Activated CD8-positive, alpha-beta memory T cell treated with anti-CD3 and anti-CD28 coated beads, Interleukin-2, amount 10 ng/mL, durations not matched to agents 7 days and 5 days (primary cell): ENCODE results near the gene ACTRT2. TPM values are rescaled to one million over a fixed set of nuclear protein-coding genes. Genes with fewer than 3 reads are reported as not detected.
A peak's percentile ranks its signal among the peaks of the same experiment; 100 is the strongest.

Experiments used
- ATAC-seq: fragments of 150-1000 bp; cut with Tn5 transposase; one replicate; pipeline ENCODE4 v1.10.0; 2021; ENCODE audit warnings: moderate library complexity
- CTCF ChIA-PET: fragments of 350-600 bp; sonication (Branson Sonifier 250); formaldehyde crosslinking; loops from one replicate; lab custom pipeline; 2021; ENCODE audit warnings: antibody characterized with exemption; lab: Charles Lee
- DNase-seq: peaks from one replicate; pipeline ENCODE4 v3.0.0-alpha.2; 2020
- H3K27ac Mint-ChIP-seq: one replicate; pipeline ENCODE4 v1.8.0; 2021; ENCODE audit warnings: mild to moderate bottlenecking, mixed read lengths
- H3K27me3 Mint-ChIP-seq: one replicate; pipeline ENCODE4 v1.8.0; 2021; ENCODE audit warnings: mixed read lengths
- H3K36me3 Mint-ChIP-seq: one replicate; pipeline ENCODE4 v1.8.0; 2021; ENCODE audit warnings: mild to moderate bottlenecking, mixed read lengths
- H3K4me1 Mint-ChIP-seq: one replicate; pipeline ENCODE4 v1.8.0; 2021; ENCODE audit warnings: mixed read lengths
- H3K4me3 Mint-ChIP-seq: one replicate; pipeline ENCODE4 v1.8.0; 2021; ENCODE audit warnings: mild to moderate bottlenecking, moderate library complexity, mixed read lengths
- H3K9me3 Mint-ChIP-seq: one replicate; pipeline ENCODE4 v1.8.0; 2022; ENCODE audit warnings: low read depth, mixed read lengths
- total RNA-seq, 2 experiments: library from RNA; stranded (reverse); gene quantifications; one replicate each; pipeline ENCODE4 v1.2.3, GENCODE V29; 2021

The ACTRT2 gene
- total RNA-seq, 2 experiments from 2014 or later = not detected

- peaks cover 5% of the 10 kb centered on the region for H3K4me1 Mint-ChIP-seq
- ATAC-seq (no peak), DNase-seq (no peak)
- H3K27me3 Mint-ChIP-seq = no peaks in the 10 kb centered on the region
- H3K4me3 Mint-ChIP-seq = no peak overlapping the region
- no peaks in the 10 kb centered on the region for H3K36me3 Mint-ChIP-seq
- H3K9me3 Mint-ChIP-seq = no peaks in the 10 kb centered on the region
- H3K27ac Mint-ChIP-seq = no peak overlapping the region
- CTCF ChIA-PET = no interaction called here
These were observed 11.2 kb downstream of the ACTRT2 start for GRCh38 chr1:3032371-3033039.

DNA sequence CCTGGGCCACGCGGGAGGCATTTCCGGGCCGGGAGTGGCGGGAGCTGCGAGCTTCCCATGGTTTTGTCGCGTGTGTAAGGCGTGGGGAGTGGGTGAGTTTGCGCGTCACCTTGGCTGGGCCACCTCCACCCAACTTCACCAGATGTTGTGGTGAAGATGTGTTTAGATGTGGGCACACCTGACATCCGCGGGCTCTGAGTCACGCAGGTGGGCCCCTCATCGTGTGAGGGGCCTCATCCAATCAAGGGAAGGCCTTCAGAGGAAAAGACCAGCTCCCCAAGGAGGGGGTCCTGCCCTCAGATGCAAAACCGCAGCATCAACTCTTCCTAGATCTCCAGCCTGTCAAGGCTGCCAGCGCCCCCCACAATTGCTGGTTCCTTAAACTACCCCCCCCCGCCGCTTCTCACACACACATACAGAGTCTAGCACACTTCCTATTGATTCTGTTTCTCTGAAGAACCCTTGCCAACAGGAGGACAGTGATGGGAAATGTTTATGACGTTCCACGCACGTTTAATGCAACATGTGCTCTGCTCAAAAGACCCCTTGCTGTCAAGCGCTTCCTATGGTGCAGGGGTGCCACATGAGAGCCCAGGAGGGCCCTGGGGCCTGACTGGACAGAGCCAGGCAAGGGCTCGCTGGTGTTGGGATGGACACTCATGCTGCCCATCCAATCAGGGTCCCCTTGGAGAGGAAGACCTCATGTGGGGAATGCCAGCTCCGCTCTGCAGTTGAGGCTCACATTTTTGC, 11.9 kb downstream of the ACTRT2 start:
- Mint-ChIP-seq H3K4me3 (no peak overlapping the region), H3K9me3 (no peaks in the 10 kb centered on the region), H3K36me3 (no peaks in the 10 kb centered on the region), H3K27me3 (no peaks in the 10 kb centered on the region), H3K4me1 (peaks cover 5% of the 10 kb centered on the region), H3K27ac (peak overlapping the region; percentile 5)
- CTCF ChIA-PET = no interaction called here
- no peak for DNase-seq
- no peak for ATAC-seq

DNA sequence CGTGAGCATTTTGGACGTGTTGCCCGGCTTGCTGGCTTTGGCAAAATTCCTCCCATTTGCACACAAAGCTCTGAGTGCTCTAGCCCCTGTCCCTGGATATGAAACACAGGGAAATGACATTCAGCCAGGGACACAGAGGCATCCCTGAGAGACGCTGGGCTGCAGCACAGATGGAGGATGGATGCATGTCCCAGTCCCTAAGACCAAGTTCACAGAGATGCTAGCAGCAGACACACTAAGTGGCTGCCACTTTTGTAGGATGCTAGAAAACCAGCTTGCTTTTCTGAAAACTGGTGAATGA, 12.5 kb downstream of the ACTRT2 start:
- Mint-ChIP-seq H3K9me3 (no peaks in the 10 kb centered on the region), H3K36me3 (no peaks in the 10 kb centered on the region), H3K4me1 (peaks cover 5% of the 10 kb centered on the region), H3K27ac (no peak overlapping the region), H3K27me3 (no peaks in the 10 kb centered on the region), H3K4me3 (no peak overlapping the region)
- DNase-seq (no peak), ATAC-seq (no peak)
- CTCF ChIA-PET = no interaction called here

DNA sequence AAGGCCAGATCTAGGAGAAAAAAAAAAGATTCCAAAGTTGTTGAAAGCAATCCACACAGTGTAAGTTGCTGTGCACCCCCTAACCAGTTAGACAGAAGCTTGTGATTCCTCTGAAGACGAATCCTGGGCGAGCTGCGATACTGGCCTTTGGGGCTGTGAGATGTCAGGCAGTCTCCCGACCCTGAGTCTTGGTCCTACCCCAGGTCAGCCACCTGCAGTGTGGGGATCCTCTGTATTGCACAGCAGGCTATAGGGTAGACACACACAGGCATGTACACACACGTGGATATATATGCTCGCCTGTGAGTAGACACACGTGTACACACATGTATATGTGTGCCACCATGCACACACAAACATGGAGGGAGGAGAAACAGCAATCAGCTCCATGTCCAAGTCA, 12.9 kb downstream of the ACTRT2 start:
- DNase-seq (no peak), ATAC-seq (no peak)
- Mint-ChIP-seq H3K36me3 (no peaks in the 10 kb centered on the region), H3K27me3 (no peaks in the 10 kb centered on the region), H3K4me3 (no peak overlapping the region), H3K9me3 (no peaks in the 10 kb centered on the region), H3K27ac (no peak overlapping the region), H3K4me1 (peaks cover 5% of the 10 kb centered on the region)
- CTCF ChIA-PET = no interaction called here

- CTCF ChIA-PET = interaction anchor here (1.6 kb wide), 1 partner anchor 10 kb away, joined by 3 read pairs; no protein-coding TSS in a partner anchor
- no peak overlapping the region for H3K4me3 Mint-ChIP-seq
- H3K27ac Mint-ChIP-seq = no peak overlapping the region
- H3K36me3 Mint-ChIP-seq = no peaks in the 10 kb centered on the region
- DNase-seq (no peak), ATAC-seq (no peak)
- H3K9me3 Mint-ChIP-seq = no peaks in the 10 kb centered on the region
- peaks cover 5% of the 10 kb centered on the region for H3K4me1 Mint-ChIP-seq
- H3K27me3 Mint-ChIP-seq = no peaks in the 10 kb centered on the region
These were observed 13.7 kb downstream of the ACTRT2 start for GRCh38 chr1:3034728-3035562.

GRCh38 chr1:3035563-3036446, 14.5 kb downstream of the ACTRT2 start:
- no peak for DNase-seq
- no peak for ATAC-seq
- H3K36me3 Mint-ChIP-seq = no peaks in the 10 kb centered on the region
- no peak overlapping the region for H3K27ac Mint-ChIP-seq
- no peaks in the 10 kb centered on the region for H3K9me3 Mint-ChIP-seq
- H3K27me3 Mint-ChIP-seq = no peaks in the 10 kb centered on the region
- CTCF ChIA-PET = interaction anchor here (1.6 kb wide), 1 partner anchor 11 kb away, joined by 3 read pairs; no protein-coding TSS in a partner anchor
- peaks cover 5% of the 10 kb centered on the region for H3K4me1 Mint-ChIP-seq
- H3K4me3 Mint-ChIP-seq = no peak overlapping the region

DNA sequence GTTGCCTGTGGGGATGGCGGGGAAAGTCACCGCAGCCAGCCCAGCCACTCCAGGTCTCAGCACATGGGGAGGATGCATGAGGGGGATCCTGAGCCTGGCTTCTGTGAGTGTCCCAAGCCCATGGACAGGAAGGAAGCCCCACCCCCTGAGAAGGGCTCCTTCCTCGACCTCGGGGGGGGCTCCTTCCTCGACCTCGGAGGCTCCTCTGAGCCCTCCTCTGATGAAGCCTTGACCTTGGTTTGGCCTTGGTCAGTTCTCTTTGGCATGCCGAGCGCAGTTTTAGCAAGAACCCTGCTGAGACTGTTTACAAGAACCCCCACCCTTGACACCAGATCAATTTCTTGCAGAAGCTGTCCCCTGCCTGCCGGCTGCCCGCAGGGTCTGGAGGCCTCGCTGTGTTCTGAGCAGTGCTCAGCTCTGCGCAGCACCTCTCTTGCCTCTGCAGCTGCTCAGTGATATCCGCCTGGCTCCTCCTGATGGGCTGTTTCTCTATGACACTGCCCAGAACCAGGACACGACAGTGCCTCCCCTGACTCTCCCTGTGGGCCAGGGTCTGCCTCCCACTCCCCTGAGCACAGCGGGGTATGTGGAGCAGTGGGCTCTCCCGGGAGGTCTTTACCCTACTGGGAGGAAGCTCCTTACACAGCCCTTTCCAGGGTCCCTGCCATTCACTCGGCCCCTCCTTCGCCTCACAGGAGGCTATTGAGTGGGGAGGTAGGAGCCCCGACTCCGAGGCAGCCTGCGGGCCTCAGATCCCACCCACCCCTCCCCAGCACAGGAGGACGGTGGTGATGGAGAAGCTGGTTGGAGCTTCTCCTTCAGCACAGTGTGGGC, 15.4 kb downstream of the ACTRT2 start:
- peaks cover 5% of the 10 kb centered on the region for H3K4me1 Mint-ChIP-seq
- CTCF ChIA-PET = no interaction called here
- no peak overlapping the region for H3K27ac Mint-ChIP-seq
- H3K4me3 Mint-ChIP-seq = no peak overlapping the region
- H3K9me3 Mint-ChIP-seq = no peaks in the 10 kb centered on the region
- ATAC-seq = no peak
- H3K27me3 Mint-ChIP-seq = no peaks in the 10 kb centered on the region
- H3K36me3 Mint-ChIP-seq = no peaks in the 10 kb centered on the region
- DNase-seq = no peak

DNA sequence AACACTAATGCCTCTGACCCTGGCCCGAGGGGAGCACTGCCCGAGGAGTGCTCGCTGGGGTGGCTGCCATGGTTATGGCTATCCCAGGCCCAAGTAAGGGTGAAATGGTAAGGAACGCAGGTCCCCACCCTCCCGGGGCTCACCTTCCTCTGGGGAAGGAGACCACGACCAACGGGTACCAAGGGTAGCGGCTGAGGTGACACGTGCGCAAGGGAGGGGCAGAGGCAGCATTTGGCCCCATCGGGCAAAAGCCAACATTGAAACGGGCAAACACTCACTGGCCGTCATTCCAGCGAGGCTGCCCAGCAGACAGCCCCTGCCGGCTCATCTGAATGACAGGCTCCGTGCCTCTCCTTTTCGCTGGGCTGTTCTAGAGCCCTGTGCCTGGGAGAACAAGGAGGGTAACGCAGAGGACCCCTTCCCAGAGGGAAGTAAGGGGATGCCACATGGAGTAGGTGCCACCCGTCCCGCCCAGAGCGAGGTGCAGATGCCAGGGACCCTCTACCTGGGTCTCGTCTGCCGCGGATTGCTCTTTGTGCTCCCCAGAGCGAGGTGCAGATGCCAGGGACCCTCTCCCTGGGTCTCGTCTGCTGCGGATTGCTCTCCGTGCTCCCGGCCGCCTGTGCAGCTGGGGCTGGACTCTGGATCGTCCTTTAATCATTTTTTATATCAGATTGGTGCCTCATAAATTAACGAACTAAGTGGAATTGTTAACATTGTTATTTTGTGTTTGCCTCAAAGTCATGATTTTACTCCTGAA, 16.2 kb downstream of the ACTRT2 start:
- Mint-ChIP-seq H3K27me3 (no peaks in the 10 kb centered on the region), H3K4me1 (peaks cover 5% of the 10 kb centered on the region), H3K9me3 (no peaks in the 10 kb centered on the region), H3K4me3 (no peak overlapping the region), H3K36me3 (no peaks in the 10 kb centered on the region), H3K27ac (no peak overlapping the region)
- DNase-seq = no peak
- no peak for ATAC-seq
- CTCF ChIA-PET = no interaction called here

DNA sequence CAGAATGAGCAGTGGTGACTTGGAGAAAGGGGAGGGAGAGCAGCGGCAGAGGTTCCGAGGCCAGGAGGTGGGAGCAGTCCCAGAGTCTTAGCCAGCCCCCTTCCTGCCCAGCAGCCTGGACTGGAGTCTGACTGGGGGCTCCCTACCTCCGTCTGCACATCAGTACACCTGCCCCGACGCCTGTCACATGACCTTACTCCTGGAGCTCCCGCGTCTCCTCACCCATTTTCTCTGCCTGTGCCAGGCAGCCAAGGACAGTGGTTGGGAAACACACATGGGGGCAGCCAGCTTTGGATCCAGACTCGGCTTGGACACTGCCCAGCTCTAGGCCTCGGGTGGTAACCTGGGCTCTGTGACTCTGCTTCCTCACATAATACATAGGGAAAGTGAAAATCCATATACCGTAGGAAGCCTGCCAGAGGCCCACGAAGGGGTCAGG, 16.9 kb downstream of the ACTRT2 start:
- DNase-seq (no peak), ATAC-seq (no peak)
- H3K4me3 Mint-ChIP-seq = no peak overlapping the region
- H3K36me3 Mint-ChIP-seq = no peaks in the 10 kb centered on the region
- CTCF ChIA-PET = no interaction called here
- H3K4me1 Mint-ChIP-seq = no peaks in the 10 kb centered on the region
- H3K27me3 Mint-ChIP-seq = no peaks in the 10 kb centered on the region
- H3K27ac Mint-ChIP-seq = no peak overlapping the region
- H3K9me3 Mint-ChIP-seq = no peaks in the 10 kb centered on the region

DNA sequence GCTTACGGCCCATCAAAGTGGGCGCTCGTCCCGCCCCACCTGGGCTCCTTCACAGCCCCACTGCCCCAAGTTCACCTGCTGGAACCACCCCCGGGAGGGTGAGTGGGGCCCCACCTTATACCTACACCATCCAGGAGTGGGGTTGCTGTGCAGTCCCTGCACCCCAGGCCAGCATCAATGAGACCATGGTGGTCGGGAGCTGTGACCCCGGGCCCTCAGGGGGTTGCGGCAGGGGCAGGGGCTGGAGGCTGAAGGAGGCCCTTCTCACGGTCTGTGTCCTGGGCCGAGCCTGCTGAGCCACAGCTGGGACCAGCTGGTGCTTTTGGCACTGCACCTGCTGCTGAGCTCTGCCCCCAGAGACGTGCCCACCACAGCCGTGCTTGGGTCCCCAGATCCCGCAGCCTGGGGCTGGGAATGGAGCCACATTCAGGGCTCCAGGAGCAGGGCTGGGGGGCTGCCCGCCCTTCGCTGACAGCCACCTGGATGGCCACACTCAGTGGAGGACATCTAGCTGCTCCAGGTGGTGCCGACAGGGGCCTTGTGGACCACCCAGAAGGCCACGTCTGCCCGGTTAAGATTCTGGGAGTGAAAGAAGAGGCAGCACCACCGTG, 17.4 kb downstream of the ACTRT2 start:
- no peak for ATAC-seq

GRCh38 chr1:3040004-3040403, 18.7 kb downstream of the ACTRT2 start:
- Mint-ChIP-seq H3K4me1 (no peaks in the 10 kb centered on the region), H3K9me3 (no peaks in the 10 kb centered on the region), H3K27me3 (peaks cover 3% of the 10 kb centered on the region), H3K4me3 (no peak overlapping the region), H3K27ac (no peak overlapping the region), H3K36me3 (no peaks in the 10 kb centered on the region)
- CTCF ChIA-PET = no interaction called here
- DNase-seq (no peak), ATAC-seq (no peak)

More for the DNA sequence above, 17.4 kb downstream of the ACTRT2 start:
- H3K27ac Mint-ChIP-seq = no peak overlapping the region
- CTCF ChIA-PET = no interaction called here
- no peaks in the 10 kb centered on the region for H3K36me3 Mint-ChIP-seq
- H3K4me1 Mint-ChIP-seq = no peaks in the 10 kb centered on the region
- no peak for DNase-seq
- H3K9me3 Mint-ChIP-seq = no peaks in the 10 kb centered on the region
- no peak overlapping the region for H3K4me3 Mint-ChIP-seq
- H3K27me3 Mint-ChIP-seq = no peaks in the 10 kb centered on the region
